Suprapubic skin (tissue), 3 donors: ENCODE results near the gene TEAD1.

Source experiments
- CTCF ChIP-seq, 2 donors: fragments of 200-600 bp in 1 of 2; fragments of 450-650 bp in 1 of 2; sonication (generic) in 1 of 2; IDR thresholded peaks; one replicate each; pipeline ENCODE4 v1.5.1; 2016 to 2019; ENCODE audit warnings: antibody characterized with exemption in 2 of 2, mild to moderate bottlenecking in 1 of 2, moderate library complexity in 1 of 2
- POLR2A ChIP-seq, 2 donors: fragments of 450-650 bp; IDR thresholded peaks; one replicate each; pipeline ENCODE4 v1.6.1; 2017; ENCODE audit warnings: antibody characterized with exemption in 2 of 2, mild to moderate bottlenecking in 2 of 2, moderate library complexity in 2 of 2

GRCh38 chr11:12853325-12853651, 179.1 kb downstream of the TEAD1 start:
- no peak for TF ChIP-seq CTCF (IDR thresholded peaks at IDR 0.05)
- no peak for TF ChIP-seq POLR2A (IDR thresholded peaks at IDR 0.05)
